Prostate gland (tissue), 2 donors: Measurements from ENCODE around the gene VAPB. TPM values are rescaled to one million over a fixed set of nuclear protein-coding genes. Genes with fewer than 3 reads are reported as not detected.

Experiments used
- DNase-seq: peaks from one replicate; pipeline ENCODE4 v3.0.0-alpha.2; 2019; ENCODE audit warnings: low spot score
- H3K27ac ChIP-seq, 2 donors: fragments of 200-600 bp; sonication (generic); 2 replicates each; pipeline ENCODE4 v1.5.1; 2017 to 2019
- H3K27me3 ChIP-seq: fragments of 200-600 bp; sonication (generic); replicated peaks from 2 replicates; pipeline ENCODE4 v1.5.1; 2019; ENCODE audit not compliant: insufficient read depth
- H3K36me3 ChIP-seq, 2 donors: fragments of 200-600 bp; sonication (generic); 1 replicate in 1 of 2; 2 replicates in 1 of 2; pipeline versions ENCODE4 v1.5.1 to v1.8.1; 2017 to 2019
- H3K4me1 ChIP-seq: fragments of 200-600 bp; sonication (generic); replicated peaks from 2 replicates; pipeline ENCODE4 v1.5.1; 2019
- H3K4me3 ChIP-seq, 2 donors: fragments of 200-600 bp; sonication (generic); 2 replicates each; pipeline ENCODE4 v1.5.1; 2017 to 2019
- H3K9me3 ChIP-seq: fragments of 200-600 bp; sonication (generic); 2 replicates; pipeline ENCODE4 v1.5.1; 2017
- CTCF ChIP-seq, 4 experiments: fragments of 200-600 bp in 2 of 4; fragments of 450-650 bp in 2 of 4; sonication (generic) in 2 of 4; IDR thresholded peaks; 1 replicate in 3 of 4; 2 replicates in 1 of 4; pipeline ENCODE4 v1.5.1; 2016 to 2019; ENCODE audit warnings: antibody characterized with exemption in 4 of 4, mild to moderate bottlenecking in 2 of 4, moderate library complexity in 2 of 4
- POLR2A ChIP-seq: fragments of 450-650 bp; IDR thresholded peaks from one replicate; pipeline ENCODE4 v1.6.1; 2016; ENCODE audit warnings: antibody characterized with exemption, mild to moderate bottlenecking
- POLR2AphosphoS5 ChIP-seq: sonication (generic); formaldehyde crosslinking; IDR thresholded peaks from one replicate; pipeline ENCODE4 v1.6.1; 2017; ENCODE audit warnings: antibody characterized with exemption
- WGBS: methylation state at CpG from one replicate; pipeline ENCODE4 v1.1.5; 2018; 5-methylcytosine and 5-hydroxymethylcytosine counted together
- intact Hi-C: fragments of 100-400 bp; cut with DNase I; formaldehyde crosslinking; loops from one replicate; pipeline ENCODE4 v1.14.2; 2022
- total RNA-seq, 2 donors: library from RNA; depleted of rRNA; stranded (reverse); fragments of >200 nt; gene quantifications; one replicate each; pipeline ENCODE4 v1.1.0, GENCODE V29; 2016

Gene VAPB
- total RNA-seq, 2 donors from 2014 or later: 14.2 to 21.1 TPM

GRCh38 chr20:58492074-58492718 is 103.2 kb downstream of the VAPB start:
- intact Hi-C loops: no loop called here
- WGBS: 76% methylated on average over 7 of the region's 7 CpGs
- Histone ChIP-seq H3K27ac (no peak overlapping the region), H3K4me1 (no peaks in the 10 kb centered on the region), H3K36me3 (no peaks in the 10 kb centered on the region), H3K27me3 (no peaks in the 10 kb centered on the region), H3K9me3 (no peaks in the 10 kb centered on the region), H3K4me3 (no peak overlapping the region)
- DNase-seq: no peak
- TF ChIP-seq POLR2A (no peak), POLR2AphosphoS5 (no peak), CTCF (IDR thresholded peaks at IDR 0.05) (no peak)

GRCh38 chr20:58492795-58493524 is 103.9 kb downstream of the VAPB start:
- no peak for DNase-seq
- no peaks in the 10 kb centered on the region for H3K36me3 ChIP-seq
- H3K27me3 ChIP-seq: no peaks in the 10 kb centered on the region
- H3K27ac ChIP-seq: no peak overlapping the region
- intact Hi-C loops: no loop called here
- WGBS: 73% methylated on average over 4 of the region's 4 CpGs
- H3K4me3 ChIP-seq: no peak overlapping the region
- H3K9me3 ChIP-seq: no peaks in the 10 kb centered on the region
- no peaks in the 10 kb centered on the region for H3K4me1 ChIP-seq
- TF ChIP-seq POLR2A (no peak), POLR2AphosphoS5 (no peak), CTCF (IDR thresholded peaks at IDR 0.05) (no peak)

- no peak for DNase-seq
These were observed 106.0 kb downstream of the VAPB start for GRCh38 chr20:58494923-58495622.

GRCh38 chr20:58495623-58496428 is 106.8 kb downstream of the VAPB start:
- Histone ChIP-seq H3K36me3 (no peaks in the 10 kb centered on the region), H3K27me3 (no peaks in the 10 kb centered on the region), H3K4me1 (no peaks in the 10 kb centered on the region), H3K27ac (no peak overlapping the region), H3K4me3 (no peak overlapping the region), H3K9me3 (no peaks in the 10 kb centered on the region)
- TF ChIP-seq POLR2AphosphoS5 (no peak), CTCF (IDR thresholded peaks at IDR 0.05) (no peak), POLR2A (no peak)
- 90% methylated on average over 15 of the region's 15 CpGs for WGBS
- DNase-seq: no peak
- intact Hi-C loops: no loop called here

More at GRCh38 chr20:58494923-58495622, 106.0 kb downstream of the VAPB start:
- Histone ChIP-seq H3K27ac (no peak overlapping the region), H3K36me3 (no peaks in the 10 kb centered on the region), H3K9me3 (no peaks in the 10 kb centered on the region), H3K27me3 (no peaks in the 10 kb centered on the region), H3K4me1 (no peaks in the 10 kb centered on the region), H3K4me3 (no peak overlapping the region)
- TF ChIP-seq CTCF (IDR thresholded peaks at IDR 0.05): no peak
- no peak for TF ChIP-seq POLR2A
- no peak for TF ChIP-seq POLR2AphosphoS5
- intact Hi-C loops: no loop called here
- 89% methylated on average over 13 of the region's 13 CpGs for WGBS
